Erythroblast (primary cell): ENCODE measurements around the gene SIDT2.

Source experiments
- DNase-seq, 2 experiments: peaks; one replicate each; lab custom pipeline; 2025; lab: John Stamatoyannopoulos, UW
- GATA1 ChIP-seq: IDR thresholded peaks from 2 replicates; pipeline ENCODE4 v1.6.1; 2011; ENCODE audit warnings: low read depth, mild to moderate bottlenecking, control low read depth, low read length, moderate library complexity
- POLR2A ChIP-seq: IDR thresholded peaks from 2 replicates; pipeline ENCODE4 v1.6.1; 2011; ENCODE audit warnings: mild to moderate bottlenecking, low read length

Gene SIDT2

DNA sequence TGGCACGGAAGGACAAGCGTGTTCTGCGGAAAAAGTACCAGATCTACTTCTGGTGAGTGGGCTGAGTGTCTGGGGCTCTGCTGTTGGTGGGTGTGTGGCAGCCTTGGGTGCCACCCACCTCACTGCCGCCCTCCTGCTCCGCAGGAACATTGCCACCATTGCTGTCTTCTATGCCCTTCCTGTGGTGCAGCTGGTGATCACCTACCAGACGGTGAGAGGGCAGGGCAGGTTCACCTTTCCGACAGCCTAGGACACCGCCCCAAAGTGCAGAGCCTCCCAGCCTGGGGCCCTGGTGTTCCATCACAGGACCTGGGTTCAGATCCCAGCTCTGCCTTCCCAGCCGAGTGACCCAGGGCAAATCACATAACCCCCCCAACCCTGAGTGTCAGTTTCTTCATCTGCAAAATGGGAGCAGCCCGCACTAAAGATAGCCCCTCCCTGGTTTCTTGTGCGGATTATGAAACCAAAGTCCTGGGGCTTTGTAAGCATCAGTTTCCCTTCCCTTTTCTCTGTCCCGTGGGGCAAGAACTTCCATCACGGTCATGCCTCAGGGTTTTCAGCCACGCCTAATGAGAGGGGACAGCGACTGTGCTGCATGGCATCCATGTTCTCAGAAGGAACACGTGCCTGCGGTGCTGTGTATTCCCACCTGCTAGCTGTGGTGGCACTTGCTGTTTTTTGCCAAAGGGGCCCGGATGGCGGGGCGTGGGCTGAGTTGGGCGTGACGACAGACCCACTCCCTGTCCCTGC, 10.8 kb downstream of the SIDT2 start:
- TF ChIP-seq POLR2A (no peak), GATA1 (no peak)
- DNase-seq, result no peak

DNA sequence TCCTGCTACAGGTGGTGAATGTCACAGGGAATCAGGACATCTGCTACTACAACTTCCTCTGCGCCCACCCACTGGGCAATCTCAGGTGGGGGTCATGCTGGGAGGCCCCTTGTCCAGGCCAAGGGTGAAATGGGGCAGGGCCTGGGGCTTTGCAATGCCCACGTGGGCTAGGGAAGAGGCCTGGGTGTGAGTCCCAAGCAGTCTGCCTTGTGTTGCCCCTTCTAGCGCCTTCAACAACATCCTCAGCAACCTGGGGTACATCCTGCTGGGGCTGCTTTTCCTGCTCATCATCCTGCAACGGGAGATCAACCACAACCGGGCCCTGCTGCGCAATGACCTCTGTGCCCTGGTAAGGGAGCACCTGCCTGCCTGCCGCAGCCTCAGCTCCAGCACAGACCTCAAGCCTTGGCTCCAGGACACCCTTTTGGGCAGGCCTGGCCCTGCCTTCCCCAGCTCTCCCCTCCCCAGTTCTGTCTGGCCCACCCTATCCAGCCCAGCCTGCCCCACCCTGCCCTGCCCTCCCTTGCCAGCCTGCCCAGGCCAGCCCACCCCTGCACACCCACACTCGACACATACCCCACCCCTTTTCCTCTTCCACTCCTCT, 11.5 kb downstream of the SIDT2 start:
- DNase-seq, result no peak

DNA sequence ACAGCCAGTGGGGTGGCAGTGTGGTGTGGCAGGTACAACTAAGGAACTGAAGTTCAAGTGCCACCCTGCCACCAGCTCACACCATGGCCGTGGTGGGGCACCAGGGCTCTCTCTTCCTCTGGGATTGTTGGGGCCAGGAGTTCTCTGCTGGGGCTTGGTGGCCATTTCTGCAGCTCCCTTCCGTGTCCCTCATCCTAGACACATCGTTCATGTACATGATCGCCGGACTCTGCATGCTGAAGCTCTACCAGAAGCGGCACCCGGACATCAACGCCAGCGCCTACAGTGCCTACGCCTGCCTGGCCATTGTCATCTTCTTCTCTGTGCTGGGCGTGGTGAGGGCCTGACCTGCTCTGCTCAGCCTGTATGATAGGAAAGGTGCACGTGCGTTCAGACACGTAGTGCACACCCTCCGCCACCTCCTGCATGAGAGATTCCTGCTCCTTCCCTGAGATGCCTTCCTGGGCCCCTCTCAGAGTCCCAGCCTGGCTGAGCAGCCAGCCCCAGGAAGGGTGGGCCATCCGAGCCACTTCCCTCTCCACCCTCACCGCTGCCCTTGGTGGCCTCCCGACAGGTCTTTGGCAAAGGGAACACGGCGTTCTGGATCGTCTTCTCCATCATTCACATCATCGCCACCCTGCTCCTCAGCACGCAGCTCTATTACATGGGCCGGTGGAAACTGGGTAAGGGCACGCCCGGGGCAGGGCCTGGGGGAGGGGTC, 13.3 kb downstream of the SIDT2 start:
- DNase-seq, result no peak
- TF ChIP-seq GATA1 (no peak), POLR2A (no peak)

More for the DNA sequence above, 11.5 kb downstream of the SIDT2 start:
- TF ChIP-seq POLR2A (no peak), GATA1 (no peak)

DNA sequence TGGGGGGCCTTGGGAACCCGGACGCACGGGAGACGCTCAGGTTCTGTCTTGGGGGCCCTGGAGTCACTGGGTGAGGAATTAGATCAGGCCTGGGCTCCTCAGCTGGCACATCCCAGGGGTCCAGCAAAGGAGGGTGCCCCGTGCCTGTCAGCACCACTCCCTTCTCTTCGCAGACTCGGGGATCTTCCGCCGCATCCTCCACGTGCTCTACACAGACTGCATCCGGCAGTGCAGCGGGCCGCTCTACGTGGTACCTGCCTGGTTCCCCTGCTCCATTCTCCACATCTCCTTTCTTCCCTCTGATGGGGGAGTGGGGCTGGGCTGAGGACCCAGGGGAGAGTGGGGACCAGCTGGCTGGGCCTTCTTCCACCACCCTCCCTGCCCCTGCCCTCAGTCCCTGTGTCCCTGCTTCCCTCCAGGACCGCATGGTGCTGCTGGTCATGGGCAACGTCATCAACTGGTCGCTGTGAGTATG, 13.9 kb downstream of the SIDT2 start:
- no peak for DNase-seq
- TF ChIP-seq GATA1 (no peak), POLR2A (peak; percentile 18)

DNA sequence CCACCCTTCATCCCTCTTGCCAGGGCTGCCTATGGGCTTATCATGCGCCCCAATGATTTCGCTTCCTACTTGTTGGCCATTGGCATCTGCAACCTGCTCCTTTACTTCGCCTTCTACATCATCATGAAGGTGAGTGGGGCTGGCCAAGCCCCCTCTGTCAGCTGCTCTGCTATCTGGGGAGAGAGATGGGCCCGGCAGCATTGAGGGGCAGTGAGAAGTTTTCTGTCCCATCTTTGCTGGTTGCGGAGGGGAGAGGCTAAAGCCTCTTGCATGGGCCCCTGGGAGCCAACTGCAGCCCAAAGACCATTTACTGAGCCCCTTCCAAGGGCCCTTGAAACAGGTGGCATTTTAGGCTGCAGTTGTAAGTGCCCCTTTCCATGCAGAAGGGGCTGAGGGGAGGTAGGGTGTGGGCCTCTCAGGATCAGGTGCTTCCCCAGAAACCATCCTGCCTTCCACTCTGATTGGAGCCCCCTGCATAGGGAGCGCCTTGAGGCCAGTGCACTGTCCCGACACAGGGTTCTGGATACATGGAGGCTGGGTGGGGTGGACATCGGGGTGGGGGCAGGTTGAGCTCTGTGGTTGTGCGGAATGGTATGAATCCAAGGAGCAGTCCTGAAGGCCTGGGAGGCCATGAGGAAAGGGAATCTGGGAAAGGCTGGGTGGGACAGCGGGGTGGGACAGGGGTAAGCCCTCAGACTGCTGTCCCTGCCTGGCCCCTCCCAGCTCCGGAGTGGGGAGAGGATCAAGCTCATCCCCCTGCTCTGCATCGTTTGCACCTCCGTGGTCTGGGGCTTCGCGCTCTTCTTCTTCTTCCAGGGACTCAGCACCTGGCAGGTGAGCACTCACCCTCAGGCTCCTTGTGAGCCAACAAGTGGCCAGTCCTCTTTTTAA, 14.8 kb downstream of the SIDT2 start:
- TF ChIP-seq GATA1, result no peak
- no peak for TF ChIP-seq POLR2A
- DNase-seq, result no peak

DNA sequence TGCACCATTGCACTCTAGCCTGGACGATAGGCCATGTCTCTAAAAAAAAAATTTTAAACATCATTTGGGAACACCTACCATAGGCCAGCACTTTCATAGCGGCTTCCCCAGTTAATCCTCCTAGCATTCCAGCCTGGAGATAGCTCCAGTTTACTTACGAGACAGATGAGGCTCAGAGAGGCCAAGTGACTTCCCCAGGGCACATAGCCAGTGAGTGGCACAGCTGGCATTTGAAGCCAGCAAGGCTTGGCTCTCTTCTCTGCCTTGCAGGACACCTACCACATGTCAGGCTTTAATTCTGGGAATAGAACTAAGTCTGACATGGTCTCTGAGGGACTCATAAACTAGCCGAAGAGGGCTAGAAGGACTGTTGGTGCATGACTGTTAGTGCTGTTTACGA, 15.7 kb downstream of the SIDT2 start:
- no peak for DNase-seq
- TF ChIP-seq GATA1 (no peak), POLR2A (no peak)

DNA sequence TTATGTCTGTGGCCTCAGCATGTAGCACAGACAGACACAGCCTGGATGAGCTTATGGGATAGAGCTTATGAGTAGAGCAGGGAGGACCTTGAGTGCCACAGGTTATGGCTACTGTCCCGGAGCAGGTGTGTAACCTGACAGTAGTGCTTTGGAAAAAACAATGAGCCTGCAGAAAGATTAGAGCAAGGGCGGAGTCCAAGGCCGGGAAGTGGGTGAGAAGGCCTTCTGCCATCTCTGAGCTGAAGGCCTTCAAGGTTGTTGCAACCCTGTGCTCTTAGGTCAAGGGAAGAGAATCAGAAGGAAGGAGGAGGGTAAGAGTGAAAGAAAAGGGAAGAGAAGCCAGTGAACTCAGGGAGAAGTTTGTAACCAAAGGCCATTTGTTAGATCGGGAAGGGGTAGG, 16.7 kb downstream of the SIDT2 start:
- TF ChIP-seq GATA1, result no peak
- TF ChIP-seq POLR2A, result no peak
- DNase-seq, result peak in 1 of 2 experiments; percentile 15

DNA sequence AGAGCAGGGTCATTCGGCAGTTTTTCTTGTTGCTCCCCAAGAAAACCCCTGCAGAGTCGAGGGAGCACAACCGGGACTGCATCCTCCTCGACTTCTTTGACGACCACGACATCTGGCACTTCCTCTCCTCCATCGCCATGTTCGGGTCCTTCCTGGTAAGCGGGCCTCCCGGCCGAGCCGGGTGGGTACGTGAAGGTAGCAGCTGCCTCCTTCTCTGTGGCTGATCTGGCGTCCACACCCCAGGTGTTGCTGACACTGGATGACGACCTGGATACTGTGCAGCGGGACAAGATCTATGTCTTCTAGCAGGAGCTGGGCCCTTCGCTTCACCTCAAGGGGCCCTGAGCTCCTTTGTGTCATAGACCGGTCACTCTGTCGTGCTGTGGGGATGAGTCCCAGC, 17.2 kb downstream of the SIDT2 start:
- DNase-seq, result no peak
- TF ChIP-seq GATA1 (no peak), POLR2A (peak; percentile 4)

DNA sequence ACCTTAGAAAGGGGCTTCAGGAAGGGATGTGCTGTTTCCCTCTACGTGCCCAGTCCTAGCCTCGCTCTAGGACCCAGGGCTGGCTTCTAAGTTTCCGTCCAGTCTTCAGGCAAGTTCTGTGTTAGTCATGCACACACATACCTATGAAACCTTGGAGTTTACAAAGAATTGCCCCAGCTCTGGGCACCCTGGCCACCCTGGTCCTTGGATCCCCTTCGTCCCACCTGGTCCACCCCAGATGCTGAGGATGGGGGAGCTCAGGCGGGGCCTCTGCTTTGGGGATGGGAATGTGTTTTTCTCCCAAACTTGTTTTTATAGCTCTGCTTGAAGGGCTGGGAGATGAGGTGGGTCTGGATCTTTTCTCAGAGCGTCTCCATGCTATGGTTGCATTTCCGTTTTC, 18.5 kb downstream of the SIDT2 start:
- DNase-seq, result no peak
- TF ChIP-seq POLR2A, result no peak
- TF ChIP-seq GATA1, result no peak

DNA sequence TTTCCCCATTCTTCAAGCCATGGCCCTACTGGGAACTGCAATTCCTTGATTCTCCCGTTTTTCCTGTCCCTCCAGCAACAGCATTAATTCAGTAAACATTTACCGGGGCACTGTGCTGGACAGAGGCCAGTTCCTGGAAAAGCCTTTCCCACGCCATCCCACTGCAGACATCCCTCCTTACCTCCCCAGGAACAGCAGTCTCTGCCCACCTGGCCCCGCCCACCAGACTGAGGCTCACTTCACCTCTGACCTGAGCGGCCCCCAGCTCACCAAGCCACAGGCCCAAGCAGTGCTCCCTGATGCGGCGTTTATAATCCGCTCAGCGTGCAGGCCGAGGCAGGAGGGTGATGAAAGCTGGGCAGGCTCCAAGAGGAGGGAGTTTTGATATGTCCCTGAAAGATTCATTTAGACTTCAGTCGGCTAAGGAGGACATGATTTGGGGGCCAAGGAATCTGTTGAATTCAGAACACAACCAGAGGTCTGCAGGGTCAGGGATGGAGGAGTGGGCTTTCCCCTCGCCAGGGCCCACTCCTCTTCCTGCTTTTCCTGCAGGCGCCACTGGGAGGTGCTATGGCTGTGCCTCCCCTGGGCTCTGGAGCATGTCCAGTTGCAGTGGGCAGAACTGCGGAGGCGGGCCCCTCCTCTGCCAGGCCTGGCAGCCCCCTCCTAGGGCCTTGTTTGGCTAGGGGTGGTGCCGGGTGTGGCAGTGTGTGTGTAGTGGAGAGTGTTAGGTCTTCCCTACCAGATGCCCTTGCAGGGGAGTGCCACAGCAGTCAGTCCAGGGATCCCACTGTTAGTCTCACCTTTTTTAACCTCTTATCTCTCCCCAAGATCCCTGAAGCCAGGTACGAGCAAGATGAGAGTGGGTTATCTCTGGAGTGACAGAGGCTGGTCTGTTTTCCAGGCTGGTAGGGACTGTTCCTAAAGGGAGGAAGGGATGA, 19.2 kb downstream of the SIDT2 start:
- TF ChIP-seq POLR2A (no peak), GATA1 (no peak)
- DNase-seq, result peak; percentile 25 to 35

DNA sequence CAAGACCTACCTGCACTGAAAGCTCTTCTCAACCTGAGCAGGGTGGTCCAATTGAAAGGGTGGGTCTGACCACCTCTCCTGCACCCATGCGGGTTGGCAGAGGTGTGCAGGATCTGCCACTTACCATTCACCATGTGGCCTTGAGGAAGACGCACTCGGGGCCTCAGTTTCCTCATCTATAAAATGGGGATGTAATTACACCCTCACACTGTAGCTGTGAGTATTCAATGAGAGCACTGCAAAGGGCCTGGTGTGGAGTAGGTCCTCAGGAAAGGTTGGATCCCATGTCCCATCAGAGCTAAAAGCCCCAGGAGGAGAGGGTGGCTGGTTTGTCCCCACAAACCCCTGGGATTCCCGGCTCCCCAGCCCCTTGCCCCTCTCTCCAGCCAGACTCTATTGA, 20.1 kb downstream of the SIDT2 start:
- no peak for DNase-seq
- TF ChIP-seq POLR2A, result no peak
- no peak for TF ChIP-seq GATA1

DNA sequence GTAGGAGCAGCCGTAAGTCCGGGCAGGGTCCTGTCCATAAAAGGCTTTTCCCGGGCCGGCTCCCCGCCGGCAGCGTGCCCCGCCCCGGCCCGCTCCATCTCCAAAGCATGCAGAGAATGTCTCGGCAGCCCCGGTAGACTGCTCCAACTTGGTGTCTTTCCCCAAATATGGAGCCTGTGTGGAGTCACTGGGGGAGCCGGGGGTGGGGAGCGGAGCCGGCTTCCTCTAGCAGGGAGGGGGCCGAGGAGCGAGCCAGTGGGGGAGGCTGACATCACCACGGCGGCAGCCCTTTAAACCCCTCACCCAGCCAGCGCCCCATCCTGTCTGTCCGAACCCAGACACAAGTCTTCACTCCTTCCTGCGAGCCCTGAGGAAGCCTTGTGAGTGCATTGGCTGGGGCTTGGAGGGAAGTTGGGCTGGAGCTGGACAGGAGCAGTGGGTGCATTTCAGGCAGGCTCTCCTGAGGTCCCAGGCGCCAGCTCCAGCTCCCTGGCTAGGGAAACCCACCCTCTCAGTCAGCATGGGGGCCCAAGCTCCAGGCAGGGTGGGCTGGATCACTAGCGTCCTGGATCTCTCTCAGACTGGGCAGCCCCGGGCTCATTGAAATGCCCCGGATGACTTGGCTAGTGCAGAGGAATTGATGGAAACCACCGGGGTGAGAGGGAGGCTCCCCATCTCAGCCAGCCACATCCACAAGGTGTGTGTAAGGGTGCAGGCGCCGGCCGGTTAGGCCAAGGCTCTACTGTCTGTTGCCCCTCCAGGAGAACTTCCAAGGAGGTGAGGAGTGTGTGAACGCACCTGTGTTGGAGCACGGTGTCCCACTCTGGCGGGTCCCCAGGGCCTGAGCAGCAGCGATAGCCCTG, 20.7 kb downstream of the SIDT2 start, which contains the start of gene TAGLN:
TSS of gene TAGLN (plus strand) at position 318 of the 863 bp plus-strand sequence. CDS start 3,644 bp downstream, outside the sequence.
- no peak for DNase-seq
- no peak for TF ChIP-seq GATA1
- TF ChIP-seq POLR2A, result no peak
